Measurements from ENCODE around the gene NBPF1.
"Not testable (repeated sequence)": the region's sequence is repeated elsewhere in the genome, so short reads cannot be mapped to it uniquely, and the experiment has no call there.

GRCh38 chr1:16610553-16610952, 2.8 kb downstream of the NBPF1 start:
- TF ChIP-seq CTCF, POLR2A (IDR thresholded peaks at IDR 0.05): not testable (repeated sequence)
